NCI-H2227 (cell line): ENCODE data around the gene CSTB.

Experiments
- DNase-seq: peaks from one replicate; lab custom pipeline; 2025; ENCODE audit not compliant: unreplicated experiment; lab: John Stamatoyannopoulos, UW

Gene CSTB

DNA sequence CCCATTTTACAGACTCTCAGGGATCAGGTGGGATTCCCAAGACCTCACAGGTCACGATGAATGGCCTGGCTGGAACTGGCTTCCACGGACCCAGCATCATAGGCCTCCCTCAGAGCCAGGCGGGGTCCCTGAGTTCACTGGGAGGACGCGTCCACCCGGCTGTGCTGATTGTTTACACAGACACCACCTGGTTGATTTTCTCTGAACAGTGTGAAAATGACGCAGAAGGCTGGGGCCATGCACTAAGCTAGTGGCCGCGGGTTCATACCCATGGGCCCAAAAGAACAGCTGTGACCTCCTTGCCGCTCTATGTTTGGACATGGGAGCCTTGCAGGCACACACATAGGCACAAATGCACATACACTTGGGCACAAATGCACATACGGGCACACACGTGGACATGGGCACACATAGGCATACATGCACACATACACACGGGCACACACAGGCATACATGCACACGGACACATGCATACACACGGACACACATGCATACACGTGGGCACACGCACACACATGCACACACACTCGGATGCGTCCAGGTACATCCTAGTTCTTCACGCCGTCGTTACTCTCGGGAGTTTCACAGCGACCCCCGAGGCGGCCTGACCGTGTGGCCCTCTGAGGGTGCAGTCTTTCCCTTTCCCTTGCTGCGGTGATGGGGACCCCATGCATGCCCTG is 23.2 kb downstream of the CSTB start:
- no peak for DNase-seq

DNA sequence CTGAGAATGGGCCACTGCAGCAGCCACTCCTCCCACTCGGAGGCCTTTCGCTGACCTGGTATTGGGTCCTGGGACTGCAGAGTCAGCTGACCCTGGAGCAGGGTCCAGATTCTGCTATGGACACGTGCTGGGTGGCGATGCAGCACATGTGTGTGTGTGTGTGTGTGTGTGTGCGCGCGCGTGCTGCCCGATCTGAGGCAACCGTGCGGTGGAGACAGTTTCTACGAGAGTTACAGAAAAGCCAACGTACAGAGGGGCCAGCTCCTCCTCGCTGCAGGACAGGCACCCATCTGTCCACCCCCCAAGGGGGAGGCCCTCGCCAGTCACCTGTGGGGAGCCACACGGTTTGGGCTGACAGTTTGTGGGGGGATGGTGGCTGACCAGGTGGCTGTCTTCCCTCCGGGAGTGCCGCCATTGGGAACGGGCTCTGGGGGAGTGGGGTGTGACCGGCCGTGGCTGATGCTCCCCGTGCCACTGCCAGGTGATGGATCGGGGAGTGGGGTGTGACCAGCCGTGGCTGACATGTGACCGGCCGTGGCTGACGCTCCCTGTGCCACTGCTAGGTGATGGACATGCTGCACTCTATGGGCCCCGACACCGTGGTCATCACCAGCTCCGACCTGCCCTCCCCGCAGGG is 24.0 kb downstream of the CSTB start:
- no peak for DNase-seq

DNA sequence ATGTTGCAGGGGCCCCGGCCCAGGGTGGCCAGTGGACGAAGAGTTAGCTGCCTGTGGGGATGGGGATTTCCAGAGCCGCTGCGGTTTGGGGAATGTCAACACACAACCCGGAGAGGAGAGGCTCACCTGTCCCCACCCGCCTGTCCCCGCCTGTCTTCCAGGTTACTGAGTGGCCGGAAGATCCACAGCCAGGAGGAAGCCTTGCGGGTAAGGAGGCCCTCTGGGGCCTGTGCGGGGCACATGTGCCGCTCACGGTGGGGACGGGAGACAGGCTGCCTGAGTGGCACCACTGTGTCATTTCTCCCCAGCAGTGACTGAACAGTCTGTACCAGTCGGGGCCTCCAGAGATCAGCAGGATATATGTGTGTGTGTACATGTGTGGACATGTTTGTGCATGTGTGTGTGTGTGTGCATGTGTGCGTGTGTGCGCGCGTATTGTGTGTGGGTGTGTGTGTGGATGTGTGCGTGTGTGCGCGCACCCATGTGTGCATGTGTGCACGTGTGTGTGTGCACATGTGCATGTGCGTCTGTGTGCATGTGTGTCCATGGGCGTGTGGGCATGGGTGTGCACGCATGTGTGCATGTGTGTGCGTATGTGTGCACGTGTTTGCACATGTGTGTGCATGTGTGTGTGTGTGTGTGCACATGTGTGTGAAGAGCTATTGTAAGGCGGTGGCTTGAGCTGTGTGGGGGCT is 25.6 kb downstream of the CSTB start:
- no peak for DNase-seq

DNA sequence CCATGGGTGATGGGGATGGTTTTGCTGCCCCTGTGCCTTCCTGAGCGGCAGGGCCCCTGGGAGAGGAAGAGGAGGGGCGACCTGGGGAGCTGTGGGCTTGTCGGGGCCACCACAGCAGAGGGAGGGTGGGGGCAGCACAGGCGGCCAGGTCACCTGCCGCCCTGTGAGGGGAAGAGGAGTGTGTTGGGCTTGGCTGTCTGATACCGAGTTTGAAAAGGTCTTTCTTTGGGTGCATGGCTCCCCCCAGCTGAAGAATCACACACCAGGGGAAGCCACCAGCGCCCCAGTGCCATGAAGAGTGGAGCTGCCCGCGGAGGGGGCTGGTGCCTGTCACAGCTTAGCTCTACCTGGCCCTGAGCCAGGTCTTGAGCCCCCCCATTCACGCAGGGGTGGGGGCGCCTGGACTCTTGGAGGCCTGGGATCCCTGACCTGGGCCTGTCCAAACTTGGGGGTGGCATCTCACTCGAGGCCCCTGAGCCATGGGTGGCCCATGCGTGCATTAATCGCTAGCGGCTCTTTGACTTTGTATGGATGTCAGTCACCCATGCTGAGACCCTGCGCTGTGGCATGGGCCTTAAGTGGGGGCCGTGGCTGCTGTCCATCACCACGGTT is 26.4 kb downstream of the CSTB start:
- no peak for DNase-seq

- DNase-seq: no peak
Measured at GRCh38 chr21:43748622-43749021, 27.5 kb downstream of the CSTB start.

DNA sequence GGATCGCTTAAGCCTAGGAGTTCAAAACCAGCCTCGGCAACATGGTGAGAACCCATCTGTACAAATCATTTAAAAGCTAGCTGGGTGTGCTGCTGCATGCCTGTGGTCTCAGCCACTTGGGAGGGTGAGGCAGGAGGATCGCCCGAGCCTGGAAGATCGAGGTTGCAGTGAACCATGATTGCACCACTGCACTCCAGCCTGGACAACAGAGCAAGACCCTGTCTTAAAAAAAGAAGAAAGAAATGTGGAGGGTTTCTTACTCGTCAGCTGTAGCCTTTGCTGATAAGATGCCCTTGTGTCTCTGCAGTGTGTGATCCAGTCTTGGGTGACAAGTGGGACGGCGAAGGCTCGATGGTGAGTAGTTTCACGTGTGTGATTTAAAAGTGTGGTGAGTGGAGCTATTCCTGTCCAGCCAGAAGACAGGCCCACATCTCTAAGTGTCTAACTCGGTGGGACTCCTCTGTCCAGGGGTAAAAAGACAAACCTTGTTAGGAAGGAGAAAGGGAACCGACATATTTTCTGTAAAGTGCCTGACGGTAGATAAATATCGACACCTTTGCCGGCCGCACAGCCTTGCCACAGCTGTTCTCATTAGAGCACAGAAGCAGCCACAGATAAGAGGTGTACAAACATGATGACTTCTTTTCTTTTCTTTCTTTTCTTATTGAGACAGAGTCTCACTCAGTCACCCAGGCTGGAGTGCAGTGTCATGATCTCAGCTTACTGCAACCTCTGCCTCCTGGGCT is 30.2 kb downstream of the CSTB start:
- no peak for DNase-seq

DNA sequence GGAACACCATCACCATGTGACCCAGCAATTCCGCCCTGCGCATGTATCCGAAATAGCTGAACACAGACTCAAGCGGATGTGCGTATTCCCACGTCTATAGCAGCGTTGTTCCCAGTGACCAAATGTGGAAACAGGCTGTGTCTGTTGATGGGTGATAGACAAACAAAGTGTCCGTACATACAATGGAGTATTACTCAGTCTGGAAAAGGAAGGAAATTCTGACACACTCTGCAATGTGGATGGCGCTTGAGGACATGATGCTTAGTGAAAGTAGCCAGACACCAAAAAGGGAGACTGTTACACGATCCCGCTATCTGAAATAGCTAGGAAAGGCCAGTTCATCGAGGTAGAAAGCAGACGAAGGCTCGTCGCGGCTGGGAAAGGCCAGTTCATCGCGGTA is 31.4 kb downstream of the CSTB start:
- DNase-seq: no peak

DNA sequence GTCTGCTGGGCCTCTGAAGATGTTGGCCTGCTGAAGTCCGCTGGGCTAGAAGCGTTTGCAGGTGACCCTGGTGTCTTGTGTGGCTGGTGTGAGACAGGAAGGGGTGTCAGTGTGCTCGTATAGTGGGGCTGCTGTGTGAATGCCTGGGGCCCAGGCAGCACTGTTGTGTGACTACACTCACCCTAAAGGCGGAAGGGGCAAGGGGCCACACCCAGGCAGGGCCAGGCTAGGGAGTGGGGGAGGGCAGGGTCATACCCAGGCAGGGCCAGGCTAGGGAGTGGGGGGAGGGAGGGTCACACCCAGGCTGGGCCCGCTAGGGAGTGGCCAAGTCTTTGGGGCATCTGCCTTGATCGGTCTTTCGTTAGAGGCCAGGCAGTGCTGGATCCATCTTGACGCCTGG is 32.2 kb downstream of the CSTB start:
- DNase-seq: no peak

DNA sequence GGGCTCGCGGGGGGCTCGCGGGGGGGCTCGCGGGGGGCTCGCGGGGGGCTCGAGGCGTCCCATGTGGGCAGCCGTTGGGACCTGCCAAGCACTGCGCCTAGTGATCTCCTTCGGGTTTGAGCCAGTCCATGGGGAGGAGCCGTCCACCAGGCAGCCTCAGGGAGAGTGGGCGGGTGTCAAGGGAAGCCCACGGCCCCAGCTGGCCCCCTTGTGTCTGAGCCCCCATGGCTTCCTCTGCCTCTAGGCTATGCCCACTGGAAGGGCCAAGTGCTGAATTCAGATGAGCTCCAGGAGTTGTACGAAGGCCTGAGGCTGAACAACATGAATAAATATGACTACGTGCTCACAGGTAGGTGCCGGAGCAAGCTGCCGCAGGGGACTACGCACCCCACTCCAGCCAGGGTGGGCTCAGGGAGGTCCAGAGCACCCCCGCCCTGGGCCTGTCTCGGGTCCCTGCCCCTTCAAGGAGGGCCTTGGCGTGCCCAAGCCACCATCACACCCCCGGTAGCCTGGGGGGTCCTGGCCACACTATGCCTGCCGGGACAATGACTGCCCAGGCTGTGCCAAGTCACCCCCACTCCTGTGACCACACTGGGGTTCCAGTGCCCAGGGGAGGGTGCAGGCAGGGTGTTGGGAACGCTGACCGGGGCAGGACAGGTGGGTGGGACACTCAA is 34.5 kb downstream of the CSTB start:
- peak; percentile 29 for DNase-seq

GRCh38 chr21:43740497-43741156 is 35.5 kb downstream of the CSTB start:
- peak; percentile 66 for DNase-seq

DNA sequence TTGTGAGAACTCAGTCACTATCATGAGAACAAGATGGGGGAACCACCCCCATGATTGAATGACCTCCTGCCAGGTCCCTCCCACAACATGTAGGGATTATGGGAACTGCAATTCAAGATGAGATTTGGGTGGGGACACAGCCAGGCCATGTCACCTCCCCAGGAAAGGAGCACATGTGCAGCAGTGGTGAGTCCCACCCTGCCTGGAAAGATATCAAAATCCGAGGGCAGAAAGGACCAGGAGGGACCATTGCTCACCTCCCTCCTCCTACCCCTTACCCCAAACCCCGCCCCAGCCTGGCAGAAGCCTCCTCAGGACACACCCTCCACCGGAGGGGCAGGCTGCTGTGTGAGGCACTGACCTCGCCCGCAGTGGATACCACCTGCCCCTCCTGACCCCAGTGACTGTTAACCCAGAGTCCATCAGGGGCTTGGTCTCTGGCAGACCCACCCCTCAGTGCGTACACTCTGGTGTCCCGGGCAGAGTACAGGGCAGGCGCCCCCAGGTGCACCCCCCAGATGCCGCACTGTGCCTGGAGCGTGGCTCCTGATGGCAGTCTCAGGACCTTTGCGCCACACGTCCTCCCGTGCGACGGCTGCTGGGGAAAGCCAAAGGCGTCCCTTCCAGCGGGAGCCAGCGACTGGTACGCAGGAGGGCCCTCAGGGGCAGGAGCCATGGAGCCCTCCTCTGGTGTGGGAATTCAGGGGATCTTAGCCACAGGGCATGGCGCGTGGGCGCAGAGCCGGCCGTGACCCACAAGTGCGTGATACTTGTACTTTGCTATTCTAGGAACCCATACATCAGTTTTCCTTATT is 36.3 kb downstream of the CSTB start:
- no peak for DNase-seq

DNA sequence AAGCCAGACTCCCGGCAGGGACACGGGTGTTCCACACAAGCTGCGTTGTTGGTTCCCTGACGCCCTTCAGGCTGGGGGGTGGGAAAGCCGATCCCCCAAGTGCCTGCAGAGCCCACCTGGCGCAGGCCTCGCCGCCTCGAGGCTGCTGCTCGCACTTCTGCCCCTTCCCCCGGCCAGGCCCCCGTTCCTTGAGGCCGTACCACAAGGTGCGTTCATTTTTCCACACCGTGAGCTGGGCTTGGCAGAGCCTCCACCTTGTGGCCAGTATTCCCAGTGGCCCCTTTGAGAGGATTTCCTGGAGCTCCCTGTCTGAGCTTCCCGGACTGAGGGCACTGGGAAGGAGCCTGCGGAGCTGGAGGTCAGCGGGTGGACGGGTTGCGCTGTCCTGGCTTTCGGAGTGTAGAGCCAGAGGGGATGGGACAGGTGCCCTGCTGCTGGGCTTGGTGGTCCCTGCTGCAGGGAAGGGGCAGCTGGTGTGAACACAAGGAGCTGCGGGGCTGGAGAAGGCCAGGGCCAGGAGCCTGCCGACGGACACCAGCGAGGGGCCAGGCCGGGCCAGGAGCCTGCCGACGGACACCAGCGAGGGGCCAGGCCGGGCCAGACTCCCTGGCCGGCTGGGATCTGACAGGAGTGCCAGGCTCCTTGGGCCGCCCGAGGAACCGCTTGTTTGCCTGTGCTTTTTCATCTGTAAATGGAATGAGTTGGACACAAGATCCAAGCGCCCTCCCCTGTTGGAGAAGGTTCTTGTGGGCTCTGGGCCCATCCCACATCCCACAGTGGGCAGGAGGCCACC is 38.8 kb downstream of the CSTB start:
- no peak for DNase-seq

DNA sequence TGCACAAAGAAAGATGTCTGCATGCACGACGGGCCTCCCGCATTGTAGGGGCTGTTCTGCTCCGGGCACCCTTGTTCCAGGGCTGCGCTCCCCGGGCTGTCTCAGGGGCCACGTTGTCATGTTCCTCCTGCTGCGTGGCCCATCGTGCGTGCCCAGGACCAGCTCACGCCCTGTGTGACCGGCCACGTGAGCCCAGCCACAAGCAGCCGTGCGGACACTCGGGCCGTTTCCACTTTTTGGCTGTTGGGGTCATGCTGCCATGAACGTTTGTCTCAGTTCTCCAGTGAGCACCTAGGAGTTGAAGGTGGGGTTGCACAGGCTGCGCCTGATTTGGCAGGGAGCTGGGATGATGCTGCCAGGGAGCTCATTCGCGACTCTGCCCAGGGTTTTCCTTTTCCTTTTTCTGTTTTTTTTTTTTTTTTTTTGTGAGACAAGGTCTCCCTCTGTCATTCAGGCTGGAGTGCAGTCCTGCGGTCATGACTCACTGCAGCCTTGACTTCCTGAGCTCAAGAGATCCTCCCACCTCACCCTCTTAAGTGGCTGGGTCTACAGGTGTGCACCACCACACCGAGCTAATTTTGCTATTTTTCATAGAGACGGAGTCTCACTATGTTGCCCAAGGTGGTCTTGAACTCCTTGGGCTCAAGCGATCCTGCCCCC is 39.8 kb downstream of the CSTB start:
- DNase-seq: no peak

DNA sequence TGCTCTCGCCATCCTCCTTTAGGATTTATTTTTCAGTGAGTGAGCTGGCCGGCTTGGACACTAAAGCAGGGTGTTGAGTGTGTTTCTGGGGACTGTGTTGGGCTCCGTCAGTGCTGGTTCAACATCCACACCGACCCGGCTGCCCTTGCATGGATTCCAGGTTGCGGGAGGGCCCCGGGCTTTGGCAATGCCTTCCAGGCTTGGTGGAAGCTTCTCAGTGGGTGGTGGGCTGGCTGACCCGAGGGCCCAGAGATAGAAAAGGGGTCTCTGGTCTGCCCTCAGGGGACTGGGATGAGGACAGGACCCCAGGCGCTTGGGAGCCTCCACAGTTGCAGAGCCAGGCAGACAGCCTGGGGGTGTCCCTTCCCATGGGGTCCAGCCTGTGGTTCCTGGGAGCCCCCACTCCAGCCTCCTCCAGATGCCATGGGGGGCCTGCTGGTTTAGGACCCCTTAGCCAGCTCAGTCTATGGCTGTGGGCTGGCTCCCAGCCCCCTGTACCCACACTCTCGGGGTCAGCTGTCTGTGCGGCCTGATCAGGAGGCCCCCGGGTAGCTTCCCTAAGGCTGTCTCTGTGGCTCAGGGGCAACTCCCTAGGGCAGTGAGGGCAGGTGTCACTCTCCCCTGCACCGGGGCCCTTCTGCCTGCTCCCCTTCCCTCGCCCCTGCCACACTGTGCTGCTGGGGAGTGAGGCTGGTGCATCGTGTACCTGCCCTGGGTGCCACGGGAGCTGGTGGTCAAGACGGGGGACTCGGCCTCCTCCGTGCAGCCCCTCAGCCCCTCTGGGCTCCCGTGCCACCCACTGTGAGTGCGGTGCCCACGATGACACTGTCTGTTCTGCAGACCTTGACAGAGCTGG is 40.6 kb downstream of the CSTB start:
- no peak for DNase-seq

DNA sequence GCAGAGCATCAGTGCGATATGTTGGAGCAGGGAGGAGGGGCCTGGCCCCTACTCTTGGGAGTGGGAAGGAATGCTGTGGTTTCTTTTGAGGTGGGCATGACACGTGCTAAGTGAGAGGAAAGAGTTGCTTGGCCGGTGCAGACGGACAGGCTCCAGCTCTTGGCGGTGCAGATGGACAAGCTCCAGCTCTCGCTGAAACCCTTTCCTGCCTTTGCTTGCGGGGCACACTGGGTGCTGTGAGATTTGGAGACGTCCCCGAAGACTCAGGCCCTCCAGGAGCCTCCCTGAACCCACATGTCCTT is 41.2 kb downstream of the CSTB start:
- no peak for DNase-seq

DNA sequence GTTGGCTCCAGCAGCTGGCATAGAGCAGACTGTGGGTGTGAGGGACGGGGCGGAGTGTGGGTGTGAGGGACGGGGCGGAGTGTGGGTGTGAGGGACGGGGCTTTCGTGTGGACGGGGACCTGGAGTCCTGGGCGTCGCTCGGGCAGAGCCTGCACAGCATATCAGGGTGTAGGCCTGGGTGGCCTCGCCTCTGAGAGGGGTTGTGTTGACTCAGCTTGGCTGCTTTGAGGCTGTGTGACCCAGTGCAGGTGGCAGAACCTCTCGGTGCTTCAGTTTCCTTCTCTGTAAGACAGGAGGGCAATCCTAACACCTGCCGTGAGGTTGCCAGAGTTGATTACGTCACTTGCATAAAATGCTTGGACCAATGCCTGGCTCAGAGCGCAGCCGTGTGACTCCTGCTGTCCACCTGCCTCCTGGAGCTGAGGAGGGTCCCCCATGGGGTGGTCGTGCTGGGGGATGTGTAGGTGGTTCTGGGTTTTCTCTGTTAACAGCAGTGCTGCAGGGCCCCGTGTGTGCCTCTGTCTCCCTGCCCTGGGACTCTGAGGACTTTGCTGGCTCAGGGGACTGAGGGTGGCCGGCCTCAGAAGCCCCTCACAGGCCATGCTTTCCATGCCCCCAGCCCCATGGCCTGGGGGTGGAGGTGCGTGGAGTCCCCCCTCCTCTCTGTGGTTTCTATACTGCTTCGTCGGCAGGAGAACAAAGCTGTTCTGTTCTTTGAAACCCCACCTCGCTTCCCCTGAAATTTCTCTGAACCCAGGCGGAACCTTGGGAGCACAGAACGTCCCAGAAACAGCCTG is 41.8 kb downstream of the CSTB start:
- DNase-seq: no peak
